ENCODE measurements around the gene MACROD2. TPM values are rescaled to one million over a fixed set of nuclear protein-coding genes. Genes with fewer than 3 reads are reported as not detected.

Gene MACROD2
- total RNA-seq, 1 experiment from 2014 or later, result 3.7 TPM

DNA sequence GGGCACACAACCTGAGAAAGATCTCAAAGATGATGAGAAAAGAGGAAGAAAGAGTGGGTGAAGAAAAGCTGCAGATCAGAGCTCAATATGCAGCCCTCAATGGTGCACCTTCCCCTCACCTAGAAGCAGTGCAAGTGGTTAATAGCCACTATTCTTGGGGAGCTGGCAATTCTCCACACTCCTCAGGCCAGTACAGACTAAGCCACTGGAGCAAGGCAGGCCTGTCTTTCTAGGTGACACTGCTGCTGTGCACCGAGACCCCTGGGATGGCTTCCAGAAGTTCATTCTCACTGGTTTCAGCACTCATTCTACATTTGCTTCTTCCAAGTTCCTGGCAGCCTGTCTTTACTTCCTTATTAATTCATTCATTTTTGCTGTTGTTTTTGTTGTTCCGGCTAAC, 1604.6 kb downstream of the MACROD2 start:
- BruUV-seq (replicated peaks), result no TSS peak
- Histone ChIP-seq H4K20me1 (ENCODE audit: insufficient read depth) (no peaks in the 10 kb centered on the region), H3K9me2 (ENCODE audit: insufficient read depth) (no peaks in the 10 kb centered on the region), H3K4me3 (replicated peaks in 1 of 2; ENCODE audit: low read depth in 1 of 2, low read length in 2 of 2) (no peak overlapping the region), H3K9ac (ENCODE audit: low read length) (no peak overlapping the region), H3K36me3 (ENCODE audit: control insufficient read depth in 1 of 2, insufficient read depth in 2 of 2, low read length in 2 of 2) (no peaks in the 10 kb centered on the region), H3K27me3 (ENCODE audit: insufficient read depth, low read length) (no peaks in the 10 kb centered on the region), H2AFZ (ENCODE audit: low read depth, low read length, poor library complexity, severe bottlenecking) (no peak overlapping the region), H3K4me1 (ENCODE audit: control insufficient read depth in 1 of 2, insufficient read depth in 2 of 2, low read length in 2 of 2) (no peaks in the 10 kb centered on the region), H3K9me3 (ENCODE audit: control insufficient read depth in 1 of 2, insufficient read depth in 1 of 2, low read depth in 1 of 2, low read length in 2 of 2) (peaks cover 7 to 16% of the 10 kb centered on the region in 2 experiments; a peak in 2 of 4 replicates), H3K79me2 (ENCODE audit: insufficient read depth, low read length) (no peaks in the 10 kb centered on the region), H3K4me2 (ENCODE audit: low read length) (no peak overlapping the region), H3K27ac (ENCODE audit: low read depth, low read length) (no peak overlapping the region)
- ATAC-seq (no peak), DNase-seq (ENCODE audit: low read depth, low spot score) (no peak)
- POLR2A ChIA-PET, result no interaction called here
- CTCF ChIA-PET, result no interaction called here
- TF ChIP-seq SP1 (IDR thresholded peaks at IDR 0.05; ENCODE audit: low read depth) (no peak), JUND (IDR thresholded peaks at IDR 0.05) (no peak)
- TF ChIP-seq, protein P1, sequence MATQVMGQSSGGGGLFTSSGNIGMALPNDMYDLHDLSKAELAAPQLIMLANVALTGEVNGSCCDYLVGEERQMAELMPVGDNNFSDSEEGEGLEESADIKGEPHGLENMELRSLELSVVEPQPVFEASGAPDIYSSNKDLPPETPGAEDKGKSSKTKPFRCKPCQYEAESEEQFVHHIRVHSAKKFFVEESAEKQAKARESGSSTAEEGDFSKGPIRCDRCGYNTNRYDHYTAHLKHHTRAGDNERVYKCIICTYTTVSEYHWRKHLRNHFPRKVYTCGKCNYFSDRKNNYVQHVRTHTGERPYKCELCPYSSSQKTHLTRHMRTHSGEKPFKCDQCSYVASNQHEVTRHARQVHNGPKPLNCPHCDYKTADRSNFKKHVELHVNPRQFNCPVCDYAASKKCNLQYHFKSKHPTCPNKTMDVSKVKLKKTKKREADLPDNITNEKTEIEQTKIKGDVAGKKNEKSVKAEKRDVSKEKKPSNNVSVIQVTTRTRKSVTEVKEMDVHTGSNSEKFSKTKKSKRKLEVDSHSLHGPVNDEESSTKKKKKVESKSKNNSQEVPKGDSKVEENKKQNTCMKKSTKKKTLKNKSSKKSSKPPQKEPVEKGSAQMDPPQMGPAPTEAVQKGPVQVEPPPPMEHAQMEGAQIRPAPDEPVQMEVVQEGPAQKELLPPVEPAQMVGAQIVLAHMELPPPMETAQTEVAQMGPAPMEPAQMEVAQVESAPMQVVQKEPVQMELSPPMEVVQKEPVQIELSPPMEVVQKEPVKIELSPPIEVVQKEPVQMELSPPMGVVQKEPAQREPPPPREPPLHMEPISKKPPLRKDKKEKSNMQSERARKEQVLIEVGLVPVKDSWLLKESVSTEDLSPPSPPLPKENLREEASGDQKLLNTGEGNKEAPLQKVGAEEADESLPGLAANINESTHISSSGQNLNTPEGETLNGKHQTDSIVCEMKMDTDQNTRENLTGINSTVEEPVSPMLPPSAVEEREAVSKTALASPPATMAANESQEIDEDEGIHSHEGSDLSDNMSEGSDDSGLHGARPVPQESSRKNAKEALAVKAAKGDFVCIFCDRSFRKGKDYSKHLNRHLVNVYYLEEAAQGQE (IDR thresholded peaks at IDR 0.05; ENCODE audit: low read depth), result no peak
- intact Hi-C loops (cut with micrococcal nuclease), result no loop called here
- RAD21 ChIA-PET (ENCODE audit: low non-redundant PET in 1 of 2, low total read pairs in 2 of 2, uncharacterized antibody in 2 of 2, unreplicated experiment in 2 of 2), result no interaction called here

DNA sequence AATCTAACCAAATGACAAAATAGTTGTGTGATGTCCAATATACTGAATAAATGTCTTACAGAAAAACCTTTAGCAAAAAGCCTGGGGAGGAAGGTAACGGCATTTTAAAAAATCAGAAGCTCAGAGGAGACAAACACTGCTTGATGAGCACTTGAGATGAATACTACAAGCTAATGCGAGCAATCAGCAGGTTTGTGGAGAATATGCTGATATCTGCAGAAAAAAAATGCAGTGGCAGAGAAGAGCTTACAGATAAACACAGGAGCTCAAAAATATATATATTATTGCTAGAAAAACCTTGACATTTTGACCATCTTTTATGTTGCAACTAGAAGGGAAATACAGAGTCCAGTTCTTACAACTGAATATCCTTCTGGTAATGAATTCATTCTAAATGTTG, 1605.2 kb downstream of the MACROD2 start:
- Histone ChIP-seq H3K9me3 (ENCODE audit: control insufficient read depth in 1 of 2, insufficient read depth in 1 of 2, low read depth in 1 of 2, low read length in 2 of 2) (peaks cover 7 to 16% of the 10 kb centered on the region in 2 experiments; a peak in 2 of 4 replicates), H3K4me1 (ENCODE audit: control insufficient read depth in 1 of 2, insufficient read depth in 2 of 2, low read length in 2 of 2) (no peaks in the 10 kb centered on the region), H2AFZ (ENCODE audit: low read depth, low read length, poor library complexity, severe bottlenecking) (no peak overlapping the region), H3K9me2 (ENCODE audit: insufficient read depth) (no peaks in the 10 kb centered on the region), H3K4me2 (ENCODE audit: low read length) (no peak overlapping the region), H3K9ac (ENCODE audit: low read length) (no peak overlapping the region), H3K79me2 (ENCODE audit: insufficient read depth, low read length) (no peaks in the 10 kb centered on the region), H3K27ac (ENCODE audit: low read depth, low read length) (no peak overlapping the region), H3K36me3 (ENCODE audit: control insufficient read depth in 1 of 2, insufficient read depth in 2 of 2, low read length in 2 of 2) (no peaks in the 10 kb centered on the region), H3K4me3 (replicated peaks in 1 of 2; ENCODE audit: low read depth in 1 of 2, low read length in 2 of 2) (no peak overlapping the region), H3K27me3 (ENCODE audit: insufficient read depth, low read length) (no peaks in the 10 kb centered on the region), H4K20me1 (ENCODE audit: insufficient read depth) (no peaks in the 10 kb centered on the region)
- CTCF ChIA-PET, result no interaction called here
- RAD21 ChIA-PET (ENCODE audit: low non-redundant PET in 1 of 2, low total read pairs in 2 of 2, uncharacterized antibody in 2 of 2, unreplicated experiment in 2 of 2), result no interaction called here
- ATAC-seq (no peak), DNase-seq (ENCODE audit: low read depth, low spot score) (no peak)
- POLR2A ChIA-PET, result no interaction called here
- TF ChIP-seq RAD21 (IDR thresholded peaks at IDR 0.05; ENCODE audit: low read depth) (no peak), SRF (IDR thresholded peaks at IDR 0.05; ENCODE audit: low read depth) (no peak), CEBPB (IDR thresholded peaks at IDR 0.05; ENCODE audit: low read depth) (no peak), ELF1 (IDR thresholded peaks at IDR 0.05; ENCODE audit: borderline replicate concordance, low read depth) (no peak), FOSL1 (IDR thresholded peaks at IDR 0.05; ENCODE audit: low read depth) (no peak), JUND (IDR thresholded peaks at IDR 0.05) (no peak)
- TF ChIP-seq, protein P1 (IDR thresholded peaks at IDR 0.05; ENCODE audit: low read depth), result no peak
- intact Hi-C loops (cut with micrococcal nuclease), result no loop called here
- no TSS peak for BruUV-seq (replicated peaks)

Measured in HCT116 (cell line).